Small intestine (tissue), 7 donors: ENCODE results near the gene MEIOSIN. TPM values are rescaled to one million over a fixed set of nuclear protein-coding genes. Genes with fewer than 3 reads are reported as not detected.
"Not testable (repeated sequence)": the region's sequence is repeated elsewhere in the genome, so short reads cannot be mapped to it uniquely, and the experiment has no call there.

Experiments used
- DNase-seq, 2 donors: peaks; one replicate each; pipeline versions ENCODE4 v3.0.0 to v3.0.0-alpha.2; 2013
- FAIRE-seq: peaks from 2 replicates; lab custom pipeline; 2012; peaks lifted over from hg19 to GRCh38; lab: Jason Lieb, UNC
- H3K27ac ChIP-seq, 3 donors: one replicate each; pipeline ENCODE4 v1.5.1; 2013; ENCODE audit warnings: low read length in 2 of 3, mild to moderate bottlenecking in 2 of 3, control low read depth in 1 of 3, inconsistent platforms in 1 of 3, low read depth in 1 of 3, moderate library complexity in 1 of 3
- H3K27me3 ChIP-seq, 3 donors: one replicate each; pipeline ENCODE4 v1.6.1; 2013; ENCODE audit warnings: low read length in 3 of 3, inconsistent platforms in 1 of 3; ENCODE audit not compliant: control insufficient read depth in 3 of 3, insufficient read depth in 3 of 3
- H3K36me3 ChIP-seq, 3 donors: one replicate each; pipeline ENCODE4 v1.6.1; 2013; ENCODE audit warnings: low read length in 3 of 3, inconsistent platforms in 1 of 3, low read depth in 1 of 3, mild to moderate bottlenecking in 1 of 3, moderate library complexity in 1 of 3; ENCODE audit not compliant: control insufficient read depth in 3 of 3, insufficient read depth in 2 of 3
- H3K4me1 ChIP-seq, 3 donors: one replicate each; pipeline ENCODE4 v1.6.1; 2013; ENCODE audit warnings: low read length in 2 of 3, inconsistent platforms in 1 of 3, low read depth in 1 of 3, mild to moderate bottlenecking in 1 of 3, moderate library complexity in 1 of 3; ENCODE audit not compliant: control insufficient read depth in 3 of 3, insufficient read depth in 2 of 3
- H3K4me3 ChIP-seq, 3 donors: one replicate each; pipeline ENCODE4 v1.5.1; 2013; ENCODE audit warnings: low read length in 3 of 3, control low read depth in 1 of 3, inconsistent platforms in 1 of 3, low read depth in 1 of 3, mild to moderate bottlenecking in 1 of 3, moderate library complexity in 1 of 3
- H3K9me3 ChIP-seq, 2 donors: one replicate each; pipeline ENCODE4 v1.6.1; 2013; ENCODE audit warnings: low read depth in 1 of 2, low read length in 1 of 2; ENCODE audit not compliant: control insufficient read depth in 2 of 2, insufficient read depth in 1 of 2
- WGBS, 3 donors: extraction: QIAGEN DNeasy Blood & Tissue Kit; methylation state at CpG; one replicate each; pipeline ENCODE4 v1.1.7; 2013; 5-methylcytosine and 5-hydroxymethylcytosine counted together
- polyA plus RNA-seq, 4 donors: library from polyadenylated mRNA; stranded (reverse) in 3 of 4; unstranded in 1 of 4; fragments of 200-250 nt in 3 of 4; fragments of 120-200 nt in 1 of 4; gene quantifications; one replicate each; pipeline versions ENCODE4 v1.2.1 to v1.2.3, GENCODE V29; 2013
- donor health status: healthy with polysubstance abuse.
- donor health status: control.
- donor health status: control.
- donor health status: Bipolar disorder and iron deficiency.
- donor health status: healthy.

MEIOSIN gene
- polyA plus RNA-seq, 4 donors, result not detected

- H3K27me3 ChIP-seq, result no peaks in the 10 kb centered on the region
- no peak overlapping the region for H3K27ac ChIP-seq
- WGBS, 3 donors, result 83 to 87% (median 86%) methylated on average over 10 of the region's 10 CpGs
- no peak overlapping the region for H3K4me3 ChIP-seq
- no peaks in the 10 kb centered on the region for H3K36me3 ChIP-seq
- H3K4me1 ChIP-seq, result no peaks in the 10 kb centered on the region
- no peaks in the 10 kb centered on the region for H3K9me3 ChIP-seq
- FAIRE-seq, result no peak
- DNase-seq, result no peak
Observed at GRCh38 chr19:45739498-45740439, 6.5 kb downstream of the MEIOSIN start.

DNA sequence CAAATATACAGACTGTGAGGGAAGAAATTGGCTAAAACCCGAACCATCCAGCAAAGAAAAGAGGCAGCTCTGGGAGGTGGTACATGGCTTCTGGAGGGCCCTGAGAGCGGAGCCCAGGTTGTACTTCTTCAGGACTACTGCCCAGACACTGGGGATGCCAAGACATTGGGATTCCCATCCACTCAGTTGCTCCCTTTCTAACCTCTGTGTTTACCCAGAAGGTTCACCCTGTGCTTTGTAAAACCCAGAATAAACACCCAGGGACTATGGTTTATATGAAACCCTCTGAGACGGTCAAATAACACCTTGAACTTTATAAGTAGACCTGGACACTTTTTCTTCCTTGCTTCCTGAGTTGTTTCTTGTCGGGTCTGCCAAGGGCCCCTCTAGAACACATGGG lies 9.7 kb downstream of the MEIOSIN start:
- Histone ChIP-seq H3K27me3 (peaks cover 0 to 6% (median 0%) of the 10 kb centered on the region in 3 donors), H3K9me3 (no peaks in the 10 kb centered on the region), H3K27ac (no peak overlapping the region), H3K4me3 (no peak overlapping the region), H3K36me3 (no peaks in the 10 kb centered on the region), H3K4me1 (no peaks in the 10 kb centered on the region)
- DNase-seq, result no peak
- WGBS, 3 donors, result 59 to 64% (median 61%) methylated on average over 4 of the region's 4 CpGs
- no peak for FAIRE-seq

- WGBS, 3 donors, result 89 to 90% (median 89%) methylated on average over 6 of the region's 6 CpGs
- H3K27ac ChIP-seq, result no peak overlapping the region
- no peaks in the 10 kb centered on the region for H3K9me3 ChIP-seq
- DNase-seq, result no peak
- no peaks in the 10 kb centered on the region for H3K36me3 ChIP-seq
- no peak overlapping the region for H3K4me3 ChIP-seq
- no peak for FAIRE-seq
- peaks cover 0 to 6% (median 0%) of the 10 kb centered on the region in 3 donors for H3K27me3 ChIP-seq
- no peaks in the 10 kb centered on the region for H3K4me1 ChIP-seq
Observed at GRCh38 chr19:45745606-45746005, 12.4 kb downstream of the MEIOSIN start.

- Histone ChIP-seq H3K9me3 (no peaks in the 10 kb centered on the region), H3K27me3 (peaks cover 0 to 6% (median 0%) of the 10 kb centered on the region in 3 donors), H3K36me3 (no peaks in the 10 kb centered on the region), H3K4me3 (no peak overlapping the region), H3K27ac (no peak overlapping the region), H3K4me1 (no peaks in the 10 kb centered on the region)
- whole genome bisulfite sequencing, 3 donors, result 68 to 75% (median 71%) methylated on average over 5 of the region's 5 CpGs
- DNase-seq (no peak), FAIRE-seq (no peak)
Observed at GRCh38 chr19:45746866-45747265, 13.6 kb downstream of the MEIOSIN start.

DNA sequence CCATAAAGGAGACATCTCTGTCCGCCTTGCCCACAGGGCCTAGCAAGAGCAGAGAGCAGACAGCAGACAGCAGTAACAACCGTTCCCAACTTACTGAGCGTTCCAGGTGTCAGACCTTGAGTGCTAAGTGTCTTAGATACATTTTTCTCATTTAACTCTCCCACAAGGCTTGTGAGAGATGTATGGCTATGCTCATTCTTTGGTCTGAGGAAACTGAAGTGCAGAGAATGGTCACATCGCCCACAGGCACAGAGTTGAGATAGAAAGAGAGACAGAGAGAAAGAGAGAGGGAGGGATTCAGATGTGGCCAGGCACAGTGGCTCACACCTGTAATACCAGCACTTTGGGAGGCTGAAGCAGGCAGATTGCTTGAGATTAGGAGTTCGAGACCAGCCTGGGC lies 14.3 kb downstream of the MEIOSIN start:
- no peak for FAIRE-seq
- 46 to 67% (median 56%) methylated on average over 5 of the region's 5 CpGs for WGBS, 3 donors

GRCh38 chr19:45751483-45751882 lies 18.2 kb downstream of the MEIOSIN start:
- FAIRE-seq, DNase-seq, H3K9me3 ChIP-seq, H3K27me3 ChIP-seq, H3K4me3 ChIP-seq, H3K36me3 ChIP-seq, H3K4me1 ChIP-seq, H3K27ac ChIP-seq: not testable (repeated sequence)
- WGBS, 3 donors, result 83 to 89% (median 88%) methylated on average over 9 to 10 of the region's 10 CpGs

More for the DNA sequence above, 14.3 kb downstream of the MEIOSIN start:
- Histone ChIP-seq H3K4me1 (no peaks in the 10 kb centered on the region), H3K36me3 (no peaks in the 10 kb centered on the region), H3K27ac (no peak overlapping the region), H3K9me3 (no peaks in the 10 kb centered on the region), H3K27me3 (peaks cover 0 to 6% (median 0%) of the 10 kb centered on the region in 3 donors), H3K4me3 (no peak overlapping the region)
- no peak for DNase-seq

GRCh38 chr19:45752639-45753038 lies 19.4 kb downstream of the MEIOSIN start:
- H3K9me3 ChIP-seq, result peaks cover 0 to under 1% of the 10 kb centered on the region in 2 donors
- no peaks in the 10 kb centered on the region for H3K27me3 ChIP-seq
- H3K4me3 ChIP-seq, result no peak overlapping the region
- H3K4me1 ChIP-seq, result no peaks in the 10 kb centered on the region
- 92 to 95% (median 94%) methylated on average over 12 of the region's 12 CpGs for WGBS, 3 donors
- H3K36me3 ChIP-seq, result no peaks in the 10 kb centered on the region
- no peak overlapping the region for H3K27ac ChIP-seq
- DNase-seq, result no peak
- no peak for FAIRE-seq

- no peaks in the 10 kb centered on the region for H3K36me3 ChIP-seq
- DNase-seq (no peak), FAIRE-seq (no peak)
- WGBS, 3 donors, result 65 to 72% (median 67%) methylated on average over 6 of the region's 6 CpGs
- no peaks in the 10 kb centered on the region for H3K27me3 ChIP-seq
- no peaks in the 10 kb centered on the region for H3K4me1 ChIP-seq
- H3K27ac ChIP-seq, result no peak overlapping the region
- H3K9me3 ChIP-seq, result peaks cover 0 to 3% of the 10 kb centered on the region in 2 donors
- H3K4me3 ChIP-seq, result no peak overlapping the region
Observed at GRCh38 chr19:45753548-45753947, 20.3 kb downstream of the MEIOSIN start.
